Spleen (tissue), 7 donors: ENCODE data around the gene GDF2.

Source experiments
- POLR2A ChIP-seq, 3 donors: fragments of 450-650 bp; IDR thresholded peaks; one replicate each; pipeline ENCODE4 v1.5.1; 2017; ENCODE audit warnings: antibody characterized with exemption in 3 of 3, mild to moderate bottlenecking in 1 of 3
- POLR2AphosphoS5 ChIP-seq, 3 donors: sonication (generic); formaldehyde crosslinking; IDR thresholded peaks; one replicate each; pipeline ENCODE4 v1.5.1; 2017; ENCODE audit warnings: antibody characterized with exemption in 3 of 3
- TF ChIP-seq, protein P1 (sequence below), 11 experiments: fragments of 200-600 bp in 7 of 11; fragments of 450-650 bp in 4 of 11; sonication (generic) in 4 of 11; IDR thresholded peaks in 8 of 11; conservative IDR thresholded peaks in 3 of 11; 1 replicate in 7 of 11; 2 replicates in 4 of 11; pipeline versions ENCODE4 v1.4.0 to v1.8.0; 2016 to 2021; ENCODE audit warnings: antibody characterized with exemption in 11 of 11, inconsistent platforms in 4 of 11, mild to moderate bottlenecking in 1 of 11
- donor health status: DM: no; HTN: no; CAD: no; lungs with moderate emphysema.
- donor health status: DM: no; HTN: no; CAD: no.
- donor health status: DM: no; HTN: no; CAD: no.

DNA sequence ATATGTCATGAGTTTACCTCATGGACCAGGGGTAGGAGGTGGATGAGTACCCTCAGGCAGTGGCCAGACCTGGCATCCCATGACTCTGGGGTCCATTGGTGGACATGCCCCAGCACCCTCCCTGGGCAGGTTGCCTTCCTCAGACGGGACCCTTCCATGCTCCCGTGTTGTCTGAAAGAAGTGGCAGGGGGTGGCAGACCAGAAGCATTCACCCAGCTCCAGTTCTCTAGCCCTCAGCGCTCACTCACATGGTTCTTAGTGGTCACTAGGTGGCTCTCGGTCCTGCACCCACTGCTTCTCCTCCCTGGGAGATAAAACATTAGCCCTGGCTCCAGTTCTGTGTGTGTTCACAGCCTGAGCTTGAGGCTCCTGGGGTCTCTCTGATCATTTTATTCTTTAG lies 31.9 kb downstream of the GDF2 start:
- TF ChIP-seq, protein P1, sequence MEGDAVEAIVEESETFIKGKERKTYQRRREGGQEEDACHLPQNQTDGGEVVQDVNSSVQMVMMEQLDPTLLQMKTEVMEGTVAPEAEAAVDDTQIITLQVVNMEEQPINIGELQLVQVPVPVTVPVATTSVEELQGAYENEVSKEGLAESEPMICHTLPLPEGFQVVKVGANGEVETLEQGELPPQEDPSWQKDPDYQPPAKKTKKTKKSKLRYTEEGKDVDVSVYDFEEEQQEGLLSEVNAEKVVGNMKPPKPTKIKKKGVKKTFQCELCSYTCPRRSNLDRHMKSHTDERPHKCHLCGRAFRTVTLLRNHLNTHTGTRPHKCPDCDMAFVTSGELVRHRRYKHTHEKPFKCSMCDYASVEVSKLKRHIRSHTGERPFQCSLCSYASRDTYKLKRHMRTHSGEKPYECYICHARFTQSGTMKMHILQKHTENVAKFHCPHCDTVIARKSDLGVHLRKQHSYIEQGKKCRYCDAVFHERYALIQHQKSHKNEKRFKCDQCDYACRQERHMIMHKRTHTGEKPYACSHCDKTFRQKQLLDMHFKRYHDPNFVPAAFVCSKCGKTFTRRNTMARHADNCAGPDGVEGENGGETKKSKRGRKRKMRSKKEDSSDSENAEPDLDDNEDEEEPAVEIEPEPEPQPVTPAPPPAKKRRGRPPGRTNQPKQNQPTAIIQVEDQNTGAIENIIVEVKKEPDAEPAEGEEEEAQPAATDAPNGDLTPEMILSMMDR (IDR thresholded peaks at IDR 0.05 in 8 of 11, conservative IDR thresholded peaks at IDR 0.05 in 3 of 11), result no peak
- TF ChIP-seq POLR2A (IDR thresholded peaks at IDR 0.05) (no peak), POLR2AphosphoS5 (IDR thresholded peaks at IDR 0.05) (no peak)
